H1 (cell line): Measurements from ENCODE around the gene CCDC88C. TPM values are rescaled to one million over a fixed set of nuclear protein-coding genes. Genes with fewer than 3 reads are reported as not detected.

Experiments
- CTCF ChIA-PET: fragments of 300-600 bp; sonication (Branson Sonifier 250); formaldehyde crosslinking; loops from one replicate; lab custom pipeline; 2021; ENCODE audit not compliant: partially characterized antibody; lab: Charles Lee
- POLR2A ChIA-PET: fragments of 300-600 bp; sonication (Branson Sonifier 250); formaldehyde crosslinking; loops from one replicate; lab custom pipeline; 2021; ENCODE audit warnings: inconsistent platforms; ENCODE audit not compliant: partially characterized antibody; lab: Charles Lee
- DNase-seq, 2 experiments: peaks; one replicate each; pipeline versions ENCODE4 v3.0.0 to v3.0.0-alpha.2; 2010 to 2022; ENCODE audit warnings: low spot score in 2 of 2, low read depth in 1 of 2, mixed read lengths in 1 of 2
- FAIRE-seq: peaks from 2 replicates; lab custom pipeline; 2011; peaks lifted over from hg19 to GRCh38; lab: Jason Lieb, UNC
- H2AFZ ChIP-seq: 2 replicates; pipeline ENCODE4 v1.8.1; 2012; ENCODE audit warnings: low read length, inconsistent platforms
- H2AK5ac ChIP-seq: 2 replicates; pipeline ENCODE4 v1.6.1; 2013; ENCODE audit warnings: low read depth, low read length
- H2BK120ac ChIP-seq: replicated peaks from 2 replicates; pipeline ENCODE3; 2013; ENCODE audit warnings: low read depth, low read length, inconsistent platforms
- H2BK12ac ChIP-seq: 2 replicates; pipeline ENCODE4 v1.6.1; 2013; ENCODE audit warnings: low read depth, low read length
- H2BK15ac ChIP-seq: 2 replicates; pipeline ENCODE4 v1.6.1; 2013; ENCODE audit warnings: low read length
- H2BK20ac ChIP-seq: 2 replicates; pipeline ENCODE4 v1.6.1; 2013; ENCODE audit warnings: low read length
- H2BK5ac ChIP-seq: 2 replicates; pipeline ENCODE4 v1.6.1; 2013; ENCODE audit warnings: low read depth, low read length
- H3K14ac ChIP-seq: 2 replicates; pipeline ENCODE4 v1.6.1; 2013; ENCODE audit warnings: inconsistent platforms; ENCODE audit not compliant: insufficient read length
- H3K18ac ChIP-seq: 2 replicates; pipeline ENCODE4 v1.6.1; 2013; ENCODE audit warnings: low read length; ENCODE audit errors: extremely low read depth
- H3K23ac ChIP-seq: 2 replicates; pipeline ENCODE4 v1.6.1; 2013; ENCODE audit warnings: inconsistent platforms; ENCODE audit not compliant: insufficient read length
- H3K23me2 ChIP-seq: 2 replicates; pipeline ENCODE4 v1.6.1; 2013; ENCODE audit warnings: low read depth, low read length
- H3K27ac ChIP-seq: 2 replicates; pipeline ENCODE4 v1.6.1; 2011; ENCODE audit warnings: low read depth, low read length, inconsistent platforms
- H3K27me3 ChIP-seq, 4 experiments: replicated peaks in 1 of 4; 1 replicate in 1 of 4; 2 replicates in 3 of 4; pipeline versions ENCODE4 v1.6.1 to v1.8.1; 2011 to 2013; ENCODE audit warnings: low read length in 3 of 4, mild to moderate bottlenecking in 3 of 4, inconsistent platforms in 2 of 4, mixed read lengths in 2 of 4, moderate library complexity in 1 of 4; ENCODE audit not compliant: control insufficient read depth in 3 of 4, insufficient read depth in 3 of 4; ENCODE audit errors: extremely low read depth in 1 of 4
- H3K36me3 ChIP-seq, 4 experiments: 2 replicates each; pipeline versions ENCODE4 v1.6.1 to v1.8.1; 2011 to 2013; ENCODE audit warnings: mild to moderate bottlenecking in 4 of 4, low read length in 3 of 4, moderate library complexity in 2 of 4, control low read depth in 1 of 4, inconsistent platforms in 1 of 4; ENCODE audit not compliant: insufficient read depth in 4 of 4, control insufficient read depth in 2 of 4
- H3K4ac ChIP-seq: replicated peaks from 2 replicates; pipeline ENCODE3; 2013; ENCODE audit warnings: low read length, low read depth, mixed read lengths, inconsistent platforms; ENCODE audit not compliant: insufficient read length
- H3K4me1 ChIP-seq, 4 experiments: replicated peaks in 1 of 4; 1 replicate in 1 of 4; 2 replicates in 3 of 4; pipeline versions ENCODE4 v1.6.1 to v1.8.1; 2011 to 2013; ENCODE audit warnings: low read length in 3 of 4, inconsistent platforms in 2 of 4, mixed read lengths in 1 of 4; ENCODE audit not compliant: insufficient read depth in 4 of 4, control insufficient read depth in 3 of 4
- H3K4me2 ChIP-seq, 2 experiments: 2 replicates each; pipeline versions ENCODE4 v1.6.1 to v1.8.1; 2011 to 2013; ENCODE audit warnings: low read depth in 2 of 2, low read length in 2 of 2, control low read depth in 1 of 2, inconsistent platforms in 1 of 2, mild to moderate bottlenecking in 1 of 2; ENCODE audit not compliant: insufficient read depth in 1 of 2
- H3K4me3 ChIP-seq, 4 experiments: fragments of 200-600, 300-600 bp in 1 of 4; sonication (generic), shearing (Covaris generic), sonication (Bioruptor Twin) in 1 of 4; 2 replicates each; pipeline versions ENCODE4 v1.5.1 to v1.8.1; 2011 to 2016; ENCODE audit warnings: low read length in 4 of 4, low read depth in 3 of 4, control low read depth in 2 of 4, inconsistent platforms in 2 of 4, mild to moderate bottlenecking in 2 of 4, mixed read lengths in 1 of 4, moderate library complexity in 1 of 4; ENCODE audit not compliant: insufficient read depth in 2 of 4; ENCODE audit errors: extremely low read depth in 1 of 4
- H3K56ac ChIP-seq: replicated peaks from 2 replicates; pipeline ENCODE3; 2013; ENCODE audit warnings: low read depth, mild to moderate bottlenecking, mixed read lengths, low read length, inconsistent platforms; ENCODE audit not compliant: insufficient read length
- H3K79me1 ChIP-seq: 2 replicates; pipeline ENCODE4 v1.6.1; 2013; ENCODE audit warnings: low read depth, low read length, control low read depth
- H3K79me2 ChIP-seq, 2 experiments: 2 replicates each; pipeline versions ENCODE4 v1.6.1 to v1.8.1; 2012 to 2013; ENCODE audit warnings: low read length in 2 of 2, mild to moderate bottlenecking in 2 of 2, inconsistent platforms in 1 of 2; ENCODE audit not compliant: insufficient read depth in 2 of 2, control insufficient read depth in 1 of 2
- H3K9ac ChIP-seq, 4 experiments: replicated peaks in 1 of 4; 1 replicate in 1 of 4; 2 replicates in 3 of 4; pipeline versions ENCODE4 v1.6.1 to v1.8.1; 2011 to 2013; ENCODE audit warnings: low read depth in 3 of 4, low read length in 3 of 4, control low read depth in 2 of 4, mild to moderate bottlenecking in 2 of 4, moderate library complexity in 2 of 4, inconsistent platforms in 1 of 4; ENCODE audit errors: extremely low read depth in 1 of 4
- H3K9me3 ChIP-seq, 2 experiments: 2 replicates each; pipeline versions ENCODE4 v1.6.1 to v1.8.1; 2012 to 2013; ENCODE audit warnings: mild to moderate bottlenecking in 2 of 2, moderate library complexity in 2 of 2, control low read depth in 1 of 2, inconsistent platforms in 1 of 2, low read depth in 1 of 2, low read length in 1 of 2, mixed read lengths in 1 of 2; ENCODE audit not compliant: insufficient read depth in 2 of 2
- H4K20me1 ChIP-seq, 2 experiments: replicated peaks in 1 of 2; 2 replicates each; pipeline versions ENCODE3 to v1.8.1; 2011 to 2013; ENCODE audit warnings: inconsistent platforms in 2 of 2, low read length in 2 of 2, mild to moderate bottlenecking in 1 of 2; ENCODE audit not compliant: insufficient read depth in 2 of 2, control insufficient read depth in 1 of 2
- H4K5ac ChIP-seq: 2 replicates; pipeline ENCODE4 v1.6.1; 2013; ENCODE audit warnings: low read length, low read depth, mixed read lengths, inconsistent platforms; ENCODE audit not compliant: insufficient read length
- H4K8ac ChIP-seq: 2 replicates; pipeline ENCODE4 v1.8.0; 2013; ENCODE audit warnings: mild to moderate bottlenecking, moderate library complexity, low read length, inconsistent platforms; ENCODE audit not compliant: insufficient read depth; ENCODE audit errors: extremely low read depth
- H4K91ac ChIP-seq: replicated peaks from 2 replicates; pipeline ENCODE3; 2013; ENCODE audit warnings: low read length, mixed read lengths, inconsistent platforms; ENCODE audit not compliant: insufficient read length
- NANOG ChIP-seq: IDR thresholded peaks from 2 replicates; pipeline ENCODE4 v1.6.1; 2011; ENCODE audit warnings: low read length, low read depth, mild to moderate bottlenecking, inconsistent platforms; ENCODE audit not compliant: insufficient read depth, poor library complexity, severe bottlenecking
- WGBS, 2 experiments: shearing (Covaris generic) in 1 of 2; methylation state at CpG; one replicate each; pipeline versions ENCODE4 v1.1.6 to v1.1.7; 2013 to 2015; ENCODE audit warnings: low lambda C conversion rate in 2 of 2, mixed read lengths in 2 of 2, inconsistent platforms in 1 of 2, low coverage in 1 of 2, missing lambda C conversion rate in 1 of 2; ENCODE audit not compliant: insufficient replicate concordance in 2 of 2, insufficient coverage in 1 of 2, insufficient read length in 1 of 2; ENCODE audit errors: extremely low coverage in 1 of 2, missing lambda C conversion rate in 1 of 2; 5-methylcytosine and 5-hydroxymethylcytosine counted together
- polyA plus RNA-seq, 7 experiments: library from polyadenylated mRNA; depleted of rRNA in 3 of 7; stranded (reverse) in 5 of 7; unstranded in 2 of 7; fragments of >200 nt in 5 of 7; fragments of 200-250 nt in 2 of 7; gene quantifications; 1 replicate in 5 of 7; 2 replicates in 1 of 7; 4 replicates in 1 of 7; pipeline versions ENCODE4 v1.2.1 to v1.2.3, GENCODE V29; 2011 to 2013; ENCODE audit warnings: missing spikeins in 2 of 7, mixed read lengths in 2 of 7
- total RNA-seq: library from RNA; stranded (reverse); fragmentation: NEBNext Ultra II Directional; extraction: Animal tissue kit (Norgen Biotek cat#: 25700); gene quantifications from 2 replicates; pipeline ENCODE4 v1.2.1, GENCODE V29; 2021

The CCDC88C gene
- total and polyA plus RNA-seq, 2 of the 8 experiments (the other 6 are each of a cell fraction or from before 2014, with no cell fraction given) = 10.3 to 57.7 TPM

DNA sequence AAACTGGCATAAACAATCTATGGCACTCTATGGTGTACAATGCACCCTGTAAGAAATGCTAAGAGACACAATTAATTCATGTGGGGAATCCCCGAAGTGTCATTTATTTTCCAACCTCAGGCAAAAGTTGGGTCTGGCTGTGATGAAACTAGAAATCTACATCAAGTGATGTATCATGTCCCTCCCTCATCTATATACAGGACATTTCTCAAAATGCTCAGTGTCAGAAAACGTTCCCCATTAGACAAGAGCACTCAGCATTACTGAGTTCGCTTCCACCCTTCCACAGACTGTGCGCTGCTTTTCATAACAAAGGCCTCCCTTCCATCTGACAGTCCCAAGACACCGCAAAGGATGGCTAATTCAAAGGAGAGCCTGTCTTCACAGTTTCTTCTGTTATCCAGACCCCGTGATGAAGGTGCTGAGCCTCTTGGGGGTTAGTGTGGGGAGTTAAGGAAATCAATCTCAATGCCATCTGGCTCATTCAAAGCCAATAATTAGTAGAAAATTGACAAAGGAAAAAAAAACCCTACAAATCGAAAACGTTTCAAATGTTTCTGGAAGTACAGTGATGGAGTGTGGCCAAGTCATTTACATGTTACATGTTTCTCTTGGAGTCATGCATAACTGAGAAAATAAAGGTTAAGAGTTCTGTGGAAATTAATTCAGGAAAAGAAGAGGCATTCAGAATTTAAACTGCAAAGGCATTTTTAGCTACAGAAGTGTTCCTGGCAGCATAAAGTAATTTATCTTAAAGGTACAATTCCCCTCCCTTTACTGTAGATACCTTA is 7.5 kb downstream of the CCDC88C start:
- Histone ChIP-seq H2BK12ac (no peak overlapping the region), H4K91ac (no peak overlapping the region), H3K4me2 (no peak overlapping the region), H3K79me2 (peaks cover 16 to 90% of the 10 kb centered on the region in 2 experiments), H2BK15ac (no peak overlapping the region), H3K23me2 (peaks cover 4% of the 10 kb centered on the region; the same call in 1 of the 2 replicates), H2AFZ (no peak overlapping the region), H4K20me1 (peaks cover 11 to 19% of the 10 kb centered on the region in 2 experiments), H2BK5ac (no peak overlapping the region), H3K9ac (no peak overlapping the region), H3K79me1 (peaks cover 17% of the 10 kb centered on the region), H3K4me3 (no peak overlapping the region), H3K56ac (no peak overlapping the region), H3K4me1 (peaks cover 0 to 15% (median 14%) of the 10 kb centered on the region in 4 experiments; a peak in 6 of 7 replicates), H3K9me3 (no peaks in the 10 kb centered on the region), H3K18ac (no peak overlapping the region), H3K27ac (no peak overlapping the region), H2AK5ac (no peak overlapping the region), H2BK20ac (no peak overlapping the region), H4K5ac (no peak overlapping the region), H4K8ac (no peak overlapping the region), H3K36me3 (peaks cover 0 to 13% (median 5%) of the 10 kb centered on the region in 4 experiments; a peak in 5 of 8 replicates), H3K4ac (no peak overlapping the region), H3K23ac (no peak overlapping the region), H3K14ac (no peak overlapping the region), H2BK120ac (no peak overlapping the region), H3K27me3 (no peaks in the 10 kb centered on the region)
- ChIA-PET POLR2A (interaction anchor here (0.6 to 1.5 kb wide), 2 partner anchors 12 to 67 kb away, joined by 3 to 10 read pairs; no protein-coding TSS in a partner anchor), CTCF (interaction anchor here (1.0 to 1.5 kb wide), 4 partner anchors 55 to 87 kb away, joined by 4 to 8 read pairs (median 4); no protein-coding TSS in a partner anchor)
- FAIRE-seq (no peak), DNase-seq (no peak)
- WGBS, 2 experiments = 83% methylated on average over 8 of the region's 8 CpGs; no CpG with 5 or more reads in 1 of the 2 experiments
- no peak for TF ChIP-seq NANOG
